HFF-Myc (cell line): Measurements from ENCODE around the gene NDUFS5.

Experiments
- DNase-seq: peaks from one replicate; pipeline ENCODE4 v3.0.0-alpha.2; 2011; ENCODE audit warnings: low read depth; ENCODE audit errors: extremely low read depth
- H3K4me3 ChIP-seq: replicated peaks from 2 replicates; pipeline ENCODE4 v1.5.1; 2011; ENCODE audit warnings: low read depth, mild to moderate bottlenecking, control low read depth, low read length
- TF ChIP-seq, protein P1 (sequence below): IDR thresholded peaks from 2 replicates; pipeline ENCODE4 v1.5.1; 2012; ENCODE audit warnings: mild to moderate bottlenecking, low read depth, low read length, control low read depth; ENCODE audit errors: missing control alignments

Gene NDUFS5

DNA sequence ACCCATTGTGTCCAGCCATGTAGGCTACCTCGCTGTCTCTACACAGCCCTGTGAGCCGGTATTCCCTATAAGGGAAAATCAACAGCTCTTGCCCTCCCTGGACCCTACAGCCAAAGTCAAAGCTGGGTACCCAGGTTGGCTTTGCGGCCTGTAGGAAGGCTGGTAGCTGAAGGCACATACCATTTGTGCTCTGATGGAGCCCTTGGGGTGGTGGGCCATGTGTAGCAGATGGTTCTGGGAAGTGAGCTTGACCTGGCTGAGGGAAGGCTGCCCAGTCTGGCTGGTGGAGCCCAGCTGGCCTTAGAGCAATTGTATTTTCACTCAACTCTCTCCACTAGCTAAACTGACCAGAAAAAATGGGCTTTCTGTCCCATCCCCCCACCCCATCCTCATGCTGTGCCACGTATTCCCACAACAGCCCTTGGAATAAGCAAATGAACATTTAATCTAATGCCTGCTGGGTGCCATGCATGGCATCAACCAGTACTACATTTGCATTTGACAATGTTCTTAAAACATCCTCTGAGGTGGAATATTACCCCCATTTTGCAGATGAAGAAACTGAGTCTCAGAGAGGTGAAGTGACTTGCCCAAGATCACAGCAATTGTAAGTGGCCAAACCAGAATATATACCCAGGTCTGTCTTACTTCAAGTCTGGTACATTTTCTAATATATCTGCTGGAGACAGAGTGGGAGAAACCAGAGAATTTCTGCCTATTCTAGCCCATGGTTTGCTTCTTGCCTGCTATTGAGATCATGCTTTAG is 56.8 kb downstream of the NDUFS5 start:
- no peak overlapping the region for H3K4me3 ChIP-seq
- no peak for DNase-seq

GRCh38 chr1:39084191-39084590 is 58.0 kb downstream of the NDUFS5 start:
- no peak overlapping the region for H3K4me3 ChIP-seq
- no peak for DNase-seq
- TF ChIP-seq, protein P1, sequence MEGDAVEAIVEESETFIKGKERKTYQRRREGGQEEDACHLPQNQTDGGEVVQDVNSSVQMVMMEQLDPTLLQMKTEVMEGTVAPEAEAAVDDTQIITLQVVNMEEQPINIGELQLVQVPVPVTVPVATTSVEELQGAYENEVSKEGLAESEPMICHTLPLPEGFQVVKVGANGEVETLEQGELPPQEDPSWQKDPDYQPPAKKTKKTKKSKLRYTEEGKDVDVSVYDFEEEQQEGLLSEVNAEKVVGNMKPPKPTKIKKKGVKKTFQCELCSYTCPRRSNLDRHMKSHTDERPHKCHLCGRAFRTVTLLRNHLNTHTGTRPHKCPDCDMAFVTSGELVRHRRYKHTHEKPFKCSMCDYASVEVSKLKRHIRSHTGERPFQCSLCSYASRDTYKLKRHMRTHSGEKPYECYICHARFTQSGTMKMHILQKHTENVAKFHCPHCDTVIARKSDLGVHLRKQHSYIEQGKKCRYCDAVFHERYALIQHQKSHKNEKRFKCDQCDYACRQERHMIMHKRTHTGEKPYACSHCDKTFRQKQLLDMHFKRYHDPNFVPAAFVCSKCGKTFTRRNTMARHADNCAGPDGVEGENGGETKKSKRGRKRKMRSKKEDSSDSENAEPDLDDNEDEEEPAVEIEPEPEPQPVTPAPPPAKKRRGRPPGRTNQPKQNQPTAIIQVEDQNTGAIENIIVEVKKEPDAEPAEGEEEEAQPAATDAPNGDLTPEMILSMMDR = no peak

More for the DNA sequence above, 56.8 kb downstream of the NDUFS5 start:
- TF ChIP-seq, protein P1 = no peak
